Inflammatory macrophage treated with lipopolysaccharide for 1 hour (primary cell): ENCODE results near the gene TMEM38A.
"Not testable (repeated sequence)": the region's sequence is repeated elsewhere in the genome, so short reads cannot be mapped to it uniquely, and the experiment has no call there.

Experiments
- DNase-seq, 2 donors: peaks; one replicate each; pipeline ENCODE4 v3.0.0-alpha.2; 2020 to 2022

Gene TMEM38A

GRCh38 chr19:16640951-16641350, 20.0 kb upstream of the TMEM38A start:
- no peak for DNase-seq

DNA sequence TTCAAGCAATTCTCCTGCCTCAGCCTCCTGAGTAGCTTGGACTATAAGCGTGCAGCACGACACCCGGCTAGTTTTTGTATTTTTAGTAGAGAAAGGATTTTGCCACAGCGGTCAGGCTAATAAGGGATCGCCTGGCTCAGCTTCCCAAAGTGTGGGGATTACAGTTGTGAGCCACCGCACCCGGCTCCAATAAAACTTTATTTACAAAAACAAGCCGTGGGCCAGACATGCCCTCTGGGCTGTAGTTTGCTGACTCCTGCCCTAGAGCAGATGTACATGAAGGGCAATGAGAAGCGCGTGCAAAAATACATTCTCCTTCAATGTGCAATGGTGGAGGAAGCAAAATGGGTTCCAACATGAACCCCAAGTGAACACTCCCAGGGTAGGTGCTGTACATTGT, 19.2 kb upstream of the TMEM38A start:
- no peak for DNase-seq

DNA sequence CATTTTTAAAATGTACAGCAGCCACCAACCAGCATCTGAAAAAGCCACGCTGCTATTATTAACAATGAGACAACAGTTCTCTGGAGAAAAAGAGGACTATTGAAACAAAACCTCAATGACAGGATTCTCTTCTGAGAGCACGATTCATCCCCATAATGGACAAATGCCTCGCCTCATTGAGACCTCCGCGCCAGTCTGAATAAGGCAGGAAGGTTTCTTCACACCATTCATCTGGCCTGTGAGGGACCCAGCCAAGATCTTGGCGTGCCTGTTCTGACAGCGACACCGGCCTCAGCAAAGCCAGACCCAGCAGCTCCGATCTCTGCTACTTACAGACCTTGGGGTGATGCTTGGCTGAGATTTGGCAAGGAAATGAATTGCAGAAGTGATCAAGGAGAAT, 15.8 kb upstream of the TMEM38A start:
- DNase-seq, result no peak

DNA sequence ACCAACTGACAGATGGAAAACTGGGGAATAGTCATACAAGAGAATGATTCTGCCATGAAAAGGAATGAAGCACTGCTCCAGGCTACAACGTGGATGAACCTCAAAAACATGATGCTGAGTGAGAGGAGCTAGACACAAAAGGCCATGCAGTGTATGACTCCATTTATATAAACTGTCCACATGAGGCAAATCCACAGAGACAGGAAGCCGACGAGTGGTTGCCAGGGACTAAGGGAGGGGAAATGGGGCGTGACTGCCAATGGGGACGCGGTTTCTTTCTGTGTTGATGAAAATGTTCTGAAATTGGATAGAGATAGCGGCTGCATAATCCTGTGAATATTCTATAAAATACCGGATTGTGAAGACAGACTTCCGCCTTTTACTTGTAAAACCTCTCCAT, 11.2 kb upstream of the TMEM38A start:
- DNase-seq, result no peak

DNA sequence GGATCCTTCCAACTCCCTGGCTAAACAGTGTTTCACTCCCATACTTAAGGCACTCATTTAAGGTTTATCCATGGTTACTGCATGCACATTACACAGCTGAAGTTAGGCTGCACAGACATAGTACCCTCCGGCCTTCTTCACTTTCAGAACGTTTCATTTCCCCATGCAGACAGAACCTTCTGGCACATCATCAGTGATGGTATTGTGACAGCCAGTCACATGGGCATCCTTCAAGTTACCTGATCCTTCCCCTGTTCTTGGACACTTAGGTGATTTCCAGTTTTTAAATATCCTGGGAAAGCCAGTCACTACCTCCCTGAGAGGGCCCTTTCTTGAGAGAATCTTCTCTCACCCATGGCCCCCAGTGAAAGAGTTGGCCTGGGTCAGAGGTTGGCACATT, 10.1 kb upstream of the TMEM38A start:
- no peak for DNase-seq

DNA sequence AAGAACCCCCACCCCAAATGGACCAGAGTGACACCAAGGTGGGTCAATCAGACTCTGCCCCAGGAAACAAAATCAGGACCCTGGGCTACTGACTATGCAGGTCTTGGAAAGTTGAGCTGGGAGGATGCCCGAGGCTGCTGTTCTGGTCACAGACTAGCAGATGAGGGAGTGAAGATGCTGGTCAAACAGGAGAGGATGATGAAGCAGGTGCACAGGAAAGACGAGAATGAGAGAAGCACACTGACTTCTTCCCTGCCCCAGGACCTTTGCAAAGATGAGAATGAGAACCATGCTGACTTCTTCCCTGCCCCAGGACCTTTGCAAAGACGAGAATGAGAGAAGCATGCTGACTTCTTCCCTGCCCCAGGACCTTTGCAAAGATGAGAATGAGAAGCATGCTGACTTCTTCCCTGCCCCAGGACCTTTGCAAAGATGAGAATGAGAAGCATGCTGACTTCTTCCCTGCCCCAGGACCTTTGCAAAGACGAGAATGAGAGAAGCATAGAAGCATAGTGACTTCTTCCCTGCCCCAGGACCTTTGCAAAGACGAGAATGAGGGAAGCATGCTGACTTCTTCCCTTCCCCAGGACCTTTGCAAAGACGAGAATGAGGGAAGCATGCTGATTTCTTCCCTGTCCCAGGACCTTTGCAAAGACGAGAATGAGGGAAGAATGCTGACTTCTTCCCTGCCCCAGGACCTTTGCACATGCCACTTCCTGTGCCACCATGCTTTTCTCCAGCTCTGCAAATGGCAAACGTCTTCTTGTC, 9.3 kb upstream of the TMEM38A start:
- DNase-seq, result not testable (repeated sequence)

DNA sequence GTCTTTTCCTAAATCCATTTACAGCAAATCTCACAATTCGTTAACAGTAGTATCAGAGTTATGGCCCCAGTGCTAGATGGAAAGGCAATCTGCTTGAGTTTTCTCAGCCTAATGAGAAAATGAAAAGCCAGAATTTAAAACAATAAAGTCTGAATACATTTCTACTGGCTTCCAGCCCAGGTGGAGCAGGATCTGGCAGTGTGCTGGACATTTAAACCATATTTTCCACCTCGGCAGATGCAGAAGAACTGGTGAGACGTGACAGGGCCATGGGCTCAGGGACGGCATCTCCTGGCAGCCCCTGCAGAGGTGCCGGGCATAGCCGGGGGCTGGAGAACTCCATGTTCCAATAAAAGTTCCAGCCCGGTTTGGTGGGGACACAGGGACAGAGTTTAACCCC, 8.1 kb upstream of the TMEM38A start:
- no peak for DNase-seq

- peak in 1 of 2 donors; percentile 17 for DNase-seq
Measured at GRCh38 chr19:16654140-16654539, 6.8 kb upstream of the TMEM38A start.

DNA sequence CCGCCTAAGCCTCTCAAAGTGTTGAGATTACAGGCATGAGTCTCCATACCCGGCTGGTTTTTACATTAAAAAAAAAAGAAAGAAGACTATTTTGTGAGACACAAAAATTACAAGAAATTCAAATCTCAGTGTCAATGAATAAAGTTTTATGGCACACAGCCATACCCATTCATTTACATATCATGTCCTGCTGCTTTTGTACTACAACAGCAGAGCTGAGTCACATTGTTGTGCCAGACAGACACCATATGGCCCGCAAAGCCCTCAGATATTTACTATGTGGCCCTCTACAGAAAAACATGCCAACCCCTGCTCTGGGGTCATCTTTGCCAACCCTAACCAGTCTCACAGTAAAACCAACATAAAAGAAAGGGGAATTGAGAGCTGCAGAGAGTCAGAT, 6.3 kb upstream of the TMEM38A start:
- no peak for DNase-seq

DNA sequence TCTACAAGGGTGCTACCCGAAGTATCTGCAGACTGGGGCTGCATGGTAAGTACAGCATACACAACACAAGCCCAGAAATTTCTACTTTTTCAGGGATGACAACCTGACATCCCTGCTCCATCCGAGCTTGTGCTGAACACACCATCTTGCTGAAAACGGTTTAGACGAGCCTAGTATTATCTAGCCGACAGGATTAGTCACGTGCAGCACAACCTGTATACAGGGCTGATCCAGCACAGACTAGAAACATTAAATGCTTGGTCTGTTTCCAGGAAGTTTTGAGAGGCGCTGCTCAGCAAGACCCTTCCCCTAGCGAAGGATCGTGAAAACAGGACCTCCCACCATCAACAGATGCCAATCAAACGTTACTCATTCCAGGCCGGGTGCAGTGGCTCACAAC, 5.2 kb upstream of the TMEM38A start:
- DNase-seq, result no peak

DNA sequence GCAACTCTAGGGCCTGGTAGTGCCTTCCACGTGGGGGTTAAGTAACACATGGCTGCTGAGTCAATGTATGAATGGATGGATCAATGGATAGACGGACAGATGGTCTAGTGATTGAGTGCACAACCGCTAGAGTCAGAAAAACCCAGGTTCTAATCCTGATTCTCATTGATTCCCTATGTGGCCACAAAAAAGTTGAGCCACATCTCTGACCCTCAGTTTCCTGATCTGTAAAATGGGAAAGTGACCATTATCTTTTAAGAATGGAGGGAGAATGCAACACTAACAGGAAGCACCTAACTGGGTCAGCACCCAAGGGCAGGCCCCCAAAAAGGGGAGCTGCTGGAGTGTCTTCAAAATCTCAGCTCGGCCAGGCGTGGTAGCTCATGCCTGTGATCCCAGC, 3.6 kb upstream of the TMEM38A start:
- DNase-seq, result no peak

DNA sequence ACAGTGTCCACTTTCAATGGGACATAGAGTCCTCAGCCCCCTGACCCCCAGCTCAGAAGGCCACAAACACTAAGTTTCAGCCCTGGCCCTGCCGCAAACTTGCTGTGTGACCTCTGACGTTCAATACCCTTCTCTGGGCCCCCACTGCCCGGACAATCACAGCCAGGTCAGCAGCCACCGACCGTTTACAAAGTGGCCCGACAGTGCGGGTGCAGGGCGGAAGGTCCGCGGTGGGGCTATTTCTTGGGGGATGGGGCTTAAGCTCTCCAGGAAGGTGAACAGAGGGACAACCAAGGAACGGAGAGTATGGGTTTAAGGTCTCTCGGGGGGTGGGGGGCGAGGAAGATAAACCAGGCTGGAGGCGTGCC, 1.5 kb upstream of the TMEM38A start:
- no peak for DNase-seq

DNA sequence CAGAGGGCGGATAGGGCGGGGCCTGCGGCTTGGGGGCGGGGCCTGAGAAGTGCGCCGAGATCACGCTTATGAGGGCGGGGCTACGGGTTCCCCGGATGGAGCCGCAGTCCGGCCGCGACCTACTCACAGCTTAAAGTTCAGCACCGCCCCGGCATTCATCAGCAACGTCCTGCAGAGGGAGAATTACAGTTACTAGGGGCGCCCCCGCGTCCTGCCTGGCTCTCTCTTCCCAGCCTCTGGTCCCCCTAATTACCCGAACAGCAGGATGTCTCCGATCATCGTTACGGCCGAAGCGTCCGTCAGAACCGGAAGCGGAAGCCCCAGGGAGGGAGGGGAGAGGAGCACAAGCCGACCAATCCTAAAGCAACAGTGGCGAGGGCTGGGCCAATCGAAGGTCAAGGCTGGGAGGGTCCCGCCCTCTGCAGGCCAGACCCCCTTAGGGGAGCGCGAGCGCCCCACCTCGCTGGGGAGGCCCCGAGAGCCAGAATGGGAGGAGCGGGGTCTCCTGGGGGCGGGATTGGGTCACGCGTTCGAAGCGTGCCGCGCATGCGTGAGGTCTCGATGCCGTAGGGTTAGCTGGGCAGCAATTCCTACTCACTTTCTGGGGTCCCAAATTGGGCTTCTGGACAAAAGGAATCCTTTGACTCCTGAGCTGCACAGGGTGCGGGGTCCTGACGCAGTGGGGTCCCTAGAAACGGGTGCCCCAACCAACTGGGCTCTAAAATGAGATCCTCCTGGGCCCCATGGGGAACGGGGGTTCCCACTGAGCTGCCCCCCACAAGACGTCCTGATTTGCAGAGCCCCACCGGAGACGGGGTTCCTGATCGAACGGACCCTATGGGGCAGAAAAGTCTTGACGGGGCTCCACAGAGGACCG, 869 bp upstream of the TMEM38A start, which contains the start of gene SMIM7:
SMIM7 (minus strand) TSS at position 313 of the 877 bp plus-strand sequence; CDS start at position 279, 34 bp downstream.
- DNase-seq, result peak; percentile 96 to 97

- no peak for DNase-seq
Measured at GRCh38 chr19:16661480-16662034, 618 bp downstream of the TMEM38A start.

GRCh38 chr19:16668176-16668575, 7.2 kb downstream of the TMEM38A start:
- no peak for DNase-seq

DNA sequence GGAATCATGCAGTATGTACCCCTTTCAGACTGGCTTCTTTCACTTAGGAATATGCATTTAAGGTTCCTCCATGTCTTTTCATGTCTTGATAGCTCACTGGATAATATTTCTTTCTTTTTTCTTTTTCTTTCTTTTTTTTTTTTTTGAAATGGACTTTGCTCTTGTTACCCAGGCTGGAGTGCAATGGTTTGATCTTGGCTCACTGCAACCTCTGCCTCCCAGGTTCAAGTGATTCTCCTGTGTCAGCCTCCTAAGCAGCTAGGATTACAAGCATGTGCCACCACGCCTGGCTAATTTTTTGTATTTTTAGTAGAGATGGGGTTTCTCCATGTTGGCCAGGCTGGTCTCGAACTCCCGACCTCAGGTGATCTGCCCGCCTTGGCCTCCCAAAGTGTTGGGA, 7.8 kb downstream of the TMEM38A start:
- DNase-seq, result not testable (repeated sequence)

DNA sequence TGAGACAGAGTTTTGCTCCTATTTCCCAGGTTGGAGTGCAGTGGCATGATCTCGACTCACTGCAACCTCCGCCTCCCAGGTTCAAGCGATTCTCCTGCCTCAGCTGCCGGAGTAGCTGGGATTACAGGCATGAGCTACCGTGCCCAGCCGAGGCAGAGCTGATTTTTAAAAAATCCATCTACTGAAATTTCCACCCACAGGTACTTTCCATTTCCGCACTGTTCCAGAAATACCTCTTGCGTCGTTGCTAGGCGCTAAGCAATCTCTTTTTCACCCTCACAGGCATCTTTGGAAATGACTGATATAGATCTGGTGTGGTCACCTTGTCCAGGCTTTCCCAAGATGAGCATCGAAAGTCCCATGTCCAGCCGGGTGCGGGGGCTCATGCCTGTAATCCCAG, 9.4 kb downstream of the TMEM38A start:
- DNase-seq, result no peak

GRCh38 chr19:16671652-16672274, 10.8 kb downstream of the TMEM38A start:
- DNase-seq, result no peak

DNA sequence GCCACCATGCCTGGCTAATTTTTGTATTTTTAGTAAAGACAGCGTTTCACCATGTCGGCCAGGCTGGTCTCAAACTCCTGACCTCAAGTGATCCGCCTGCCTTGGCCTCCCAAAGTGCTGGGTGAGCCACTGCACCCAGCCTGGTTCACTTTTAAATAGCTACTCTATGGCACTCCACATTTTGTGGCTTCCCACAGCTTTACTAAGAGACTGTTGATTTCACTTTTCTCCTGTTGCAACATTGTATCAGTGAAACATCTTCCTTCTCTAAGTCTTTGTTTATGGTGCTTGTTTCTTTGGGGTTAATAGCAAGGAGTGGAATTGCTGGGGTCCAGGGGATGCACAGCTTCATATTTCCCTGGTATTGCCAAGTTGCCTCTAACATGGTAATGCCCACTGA, 12.3 kb downstream of the TMEM38A start:
- DNase-seq, result peak in 1 of 2 donors; percentile 16

DNA sequence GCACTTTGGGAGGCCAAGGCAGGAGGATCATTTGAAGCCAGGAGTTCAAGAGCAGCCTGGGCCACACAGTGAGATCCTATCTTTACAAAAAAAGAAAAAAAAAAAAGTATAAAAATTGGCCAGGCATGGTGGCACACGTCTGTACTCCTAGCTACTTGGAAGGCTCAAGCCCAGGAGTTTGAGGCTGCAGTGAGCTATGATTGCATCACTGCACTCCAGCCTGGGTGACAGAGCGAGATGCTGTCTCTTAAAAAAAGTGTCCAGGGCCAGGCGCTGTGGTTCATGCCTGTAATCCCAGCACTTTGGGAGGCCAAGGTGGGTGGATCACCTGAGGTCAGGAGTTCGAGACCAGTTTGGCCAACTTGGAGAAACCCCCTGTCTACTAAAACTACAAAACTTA, 12.9 kb downstream of the TMEM38A start:
- DNase-seq, result not testable (repeated sequence)

DNA sequence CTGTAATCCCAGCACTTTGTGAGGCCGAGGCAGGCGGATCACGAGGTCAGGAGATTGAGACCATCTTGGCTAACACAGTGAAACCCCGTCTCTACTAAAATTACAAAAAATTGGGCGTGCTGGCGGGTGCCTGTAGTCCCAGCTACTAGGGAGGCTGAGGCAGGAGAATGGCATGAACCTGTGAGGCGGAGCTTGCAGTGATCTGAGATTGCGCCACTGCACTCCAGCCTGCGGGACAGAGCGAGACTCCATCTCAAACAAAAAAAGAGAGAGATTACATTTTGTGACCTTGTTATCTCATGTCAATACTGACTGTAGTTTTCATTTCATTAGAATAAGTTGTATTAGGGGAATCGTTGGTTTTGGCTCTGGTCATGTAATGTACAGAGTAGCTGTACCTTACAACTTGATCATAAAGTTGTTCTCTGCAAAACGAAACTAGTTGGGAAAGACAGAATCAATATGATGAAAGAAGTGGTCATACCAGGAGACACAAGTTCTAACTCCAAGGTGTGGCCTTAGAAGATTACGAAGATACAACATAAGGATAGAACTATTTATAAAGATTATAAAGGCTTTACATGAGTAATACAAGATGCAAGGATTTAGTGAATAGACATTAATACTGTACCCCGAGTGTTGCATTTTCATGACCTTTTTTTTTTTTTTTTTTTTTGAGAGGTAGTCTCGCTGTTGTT, 15.3 kb downstream of the TMEM38A start:
- peak in 1 of 2 donors; percentile 18 for DNase-seq

- peak; percentile 70 to 71 for DNase-seq
Measured at GRCh38 chr19:16677055-16677454, 16.1 kb downstream of the TMEM38A start.

DNA sequence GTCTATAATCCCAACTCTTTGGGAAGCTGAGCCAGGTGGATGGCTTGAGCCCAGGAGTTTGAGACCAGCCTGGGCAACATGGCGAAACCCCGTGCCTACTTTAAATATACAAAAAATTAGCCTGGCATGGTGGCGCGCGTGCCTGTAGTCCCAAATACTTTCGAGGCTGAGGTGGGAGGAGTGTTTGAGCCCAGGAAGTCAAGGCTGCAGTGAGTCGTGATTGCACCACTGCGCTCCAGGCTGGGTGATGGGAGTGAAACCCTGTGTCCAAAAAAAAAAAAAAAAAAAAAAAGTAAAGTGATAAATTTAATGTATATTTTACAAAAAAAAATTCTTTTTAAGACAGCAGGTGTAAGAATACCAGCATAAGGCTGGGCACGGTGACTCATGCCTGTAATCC, 17.6 kb downstream of the TMEM38A start:
- DNase-seq, result no peak
